K562 (cell line): Measurements from ENCODE around the gene LRRC25. TPM values are rescaled to one million over a fixed set of nuclear protein-coding genes. Genes with fewer than 3 reads are reported as not detected.

Experiments
- AFF1 ChIP-seq, 2 experiments: fragments of 450-650 bp; IDR thresholded peaks; 2 replicates each; pipeline ENCODE4 v1.6.1; 2018; ENCODE audit warnings: mild to moderate bottlenecking in 2 of 2, low read depth in 1 of 2; ENCODE audit not compliant: partially characterized antibody in 2 of 2
- ATF4 ChIP-seq: fragments of 450-650 bp; formaldehyde crosslinking; IDR thresholded peaks from 2 replicates; pipeline ENCODE4 v1.4.0; 2022; ENCODE audit warnings: mild to moderate bottlenecking, moderate library complexity
- KLF6 ChIP-seq: fragments of 250-450 bp; sonication (Bioruptor Pico); IDR thresholded peaks from 2 replicates; pipeline ENCODE4 v1.4.0; 2020; ENCODE audit warnings: mild to moderate bottlenecking, moderate library complexity, borderline replicate concordance
- MAZ ChIP-seq, 2 experiments: fragments of 450-650 bp in 1 of 2; sonication (generic) in 1 of 2; formaldehyde crosslinking; IDR thresholded peaks in 1 of 2; conservative IDR thresholded peaks in 1 of 2; 2 replicates each; pipeline versions ENCODE4 v1.4.0 to v1.5.0; 2020; ENCODE audit warnings: mild to moderate bottlenecking in 1 of 2, missing genetic modification reagents in 1 of 2
- MGA ChIP-seq: fragments of 450-650 bp; IDR thresholded peaks from 2 replicates; pipeline ENCODE4 v1.6.1; 2016; ENCODE audit warnings: mild to moderate bottlenecking, moderate library complexity
- MXI1 ChIP-seq: IDR thresholded peaks from 2 replicates; pipeline ENCODE4 v1.6.1; 2011; ENCODE audit warnings: low read depth, mild to moderate bottlenecking, improper control_type of control experiment, low read length
- POLR2G ChIP-seq: fragments of 200-400 bp; formaldehyde crosslinking; IDR thresholded peaks from 2 replicates; pipeline ENCODE4 v1.6.1; 2017; ENCODE audit warnings: low read depth, mild to moderate bottlenecking, antibody characterized with exemption, low read length, moderate library complexity
- ZBTB17 ChIP-seq: fragments of 450-650 bp; formaldehyde crosslinking; IDR thresholded peaks from 2 replicates; pipeline ENCODE4 v1.4.0; 2020; ENCODE audit warnings: mild to moderate bottlenecking
- ZBTB7A ChIP-seq: IDR thresholded peaks from 2 replicates; pipeline ENCODE4 v1.6.1; 2011; ENCODE audit warnings: low read depth, mild to moderate bottlenecking, low read length, moderate library complexity, borderline replicate concordance; ENCODE audit not compliant: control insufficient read depth
- polyA plus RNA-seq, 8 experiments: library from polyadenylated mRNA; depleted of rRNA in 4 of 8; stranded (reverse) in 5 of 8; unstranded in 3 of 8; fragments of >200 nt; fragmentation: Nextera tagmentation in 2 of 8; fragmentation: Illumina TruSeq in 1 of 8; extraction: Ambion mirVana in 2 of 8; extraction: Trizol in 1 of 8; gene quantifications; 2 replicates each; pipeline versions ENCODE4 v1.2.1 to v1.2.3, GENCODE V29; 2011 to 2014; ENCODE audit warnings: inconsistent platforms in 1 of 8, missing spikeins in 1 of 8
- total RNA-seq, 7 experiments: library from RNA; depleted of rRNA in 6 of 7; stranded (reverse); fragments of >200 nt in 6 of 7; fragmentation: Illumina TruSeq in 2 of 7; extraction: Trizol in 2 of 7; gene quantifications; 2 replicates each; pipeline versions ENCODE4 v1.2.1 to v1.2.3, GENCODE V29; 2011 to 2021; ENCODE audit warnings: low replicate concordance in 1 of 7

The LRRC25 gene
- total and polyA plus RNA-seq, 9 of the 15 experiments (the other 6 are each of a cell fraction or from before 2014, with no cell fraction given): 0.07 to 0.36 (median 0.10) TPM; not detected in 3

- TF ChIP-seq AFF1 (IDR thresholded peaks at IDR 0.05; ENCODE audit: low read depth in 1 of 2, partially characterized antibody in 2 of 2) (peak in 1 of 2 experiments; percentile 46), ZBTB17 (CRISPR knock-in tag) (peak; percentile 68), KLF6 (CRISPR knock-in tag) (no peak), ATF4 (CRISPR knock-in tag) (0 out of 2 replicates have a peak, but pooled peaks have one; percentile 30), MGA (0 out of 2 replicates have a peak, but pooled peaks have one; percentile 4), MXI1 (no peak), MAZ (CRISPR knock-in tag; conservative IDR thresholded peaks at IDR 0.05 in 1 of 2, IDR thresholded peaks at IDR 0.05 in 1 of 2) (peak; percentile 87 to 92), POLR2G (peak; percentile 86), ZBTB7A (peak; percentile 99)
Measured at GRCh38 chr19:18417250-18418028, 20.0 kb upstream of the LRRC25 start (continued).
